SK-N-MC (cell line): ENCODE data around the gene TMEM167A.

Experiments used
- DNase-seq: peaks from one replicate; pipeline ENCODE4 v3.0.0-alpha.2; 2011; ENCODE audit warnings: low read depth, low spot score
- H3K27ac ChIP-seq: fragments of 200-600 bp; sonication (generic); 2 replicates; pipeline ENCODE4 v1.5.1; 2016; ENCODE audit warnings: mixed run types
- H3K36me3 ChIP-seq: fragments of 200-600 bp; sonication (generic); 2 replicates; pipeline ENCODE4 v1.6.1; 2017; ENCODE audit warnings: antibody characterized with exemption, low read length, mixed read lengths; ENCODE audit not compliant: insufficient read depth
- H3K4me3 ChIP-seq: fragments of 200-600 bp; sonication (generic); 2 replicates; pipeline ENCODE4 v1.5.1; 2016
- H3K9ac ChIP-seq: fragments of 200-600 bp; sonication (generic); 2 replicates; pipeline ENCODE4 v1.8.0; 2017; ENCODE audit warnings: mixed run types, mixed read lengths; ENCODE audit not compliant: insufficient read length
- H3K9me3 ChIP-seq: fragments of 200-600 bp; sonication (generic); 2 replicates; pipeline ENCODE4 v1.6.1; 2017; ENCODE audit warnings: low read depth, mild to moderate bottlenecking, antibody characterized with exemption, low read length, moderate library complexity, mixed read lengths
- EZH2 ChIP-seq: fragments of 200-600 bp; sonication (generic); IDR thresholded peaks from one replicate; pipeline ENCODE4 v1.6.1; 2017; ENCODE audit warnings: antibody characterized with exemption
- FOXP2 ChIP-seq: optimal IDR thresholded peaks from 2 replicates; pipeline ENCODE3; 2011; ENCODE audit warnings: mild to moderate bottlenecking, moderate library complexity; ENCODE audit not compliant: insufficient read depth; ENCODE audit errors: extremely low read length, control extremely low read depth
- POLR2AphosphoS5 ChIP-seq: IDR thresholded peaks from 2 replicates; pipeline ENCODE4 v1.6.1; 2012; ENCODE audit warnings: mild to moderate bottlenecking, low read depth, low read length, borderline replicate concordance

The TMEM167A gene

DNA sequence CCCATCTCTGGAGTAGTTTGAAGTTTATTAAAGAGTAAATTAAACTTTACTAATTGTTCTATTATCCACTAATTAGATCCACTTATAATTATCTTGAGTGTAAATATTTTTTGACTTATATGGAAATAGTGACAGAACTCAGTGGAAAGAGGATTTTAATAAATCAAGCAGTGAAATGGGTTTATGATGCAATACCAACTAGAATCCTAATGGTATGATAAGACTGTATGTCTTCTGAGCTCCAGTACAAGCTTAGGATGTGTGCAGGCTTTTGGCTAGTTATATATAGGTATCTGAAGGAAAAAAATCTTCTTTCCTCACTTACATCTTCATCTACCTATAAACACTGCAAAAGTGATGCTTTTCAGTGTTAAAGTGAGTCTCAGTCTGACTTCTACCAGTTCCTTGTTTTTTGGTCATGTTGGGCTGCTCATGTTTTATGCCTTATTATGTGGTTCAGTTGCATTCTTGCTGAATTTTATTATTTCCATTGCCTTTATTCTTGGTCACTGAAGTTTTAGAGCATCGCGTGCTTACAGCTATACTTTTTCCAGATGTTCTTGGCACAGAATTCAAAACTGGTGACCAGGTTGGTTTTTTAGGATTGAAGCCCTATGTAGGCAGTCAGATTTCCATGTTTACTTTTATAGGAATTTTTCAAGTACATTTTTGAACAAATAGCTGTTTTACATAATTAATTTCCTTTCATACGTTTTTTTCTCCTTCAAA lies 30.7 kb upstream of the TMEM167A start:
- H3K9ac ChIP-seq, result no peak overlapping the region
- TF ChIP-seq EZH2, result no peak
- no peak for TF ChIP-seq POLR2AphosphoS5
- no peak for TF ChIP-seq FOXP2
- H3K36me3 ChIP-seq, result peaks cover 6% of the 10 kb centered on the region
- peaks cover 5% of the 10 kb centered on the region; the same call in 1 of the 2 replicates for H3K9me3 ChIP-seq
- H3K27ac ChIP-seq, result peak overlapping the region; percentile 22; the same call in 1 of the 2 replicates
- DNase-seq, result no peak
- H3K4me3 ChIP-seq, result no peak overlapping the region

DNA sequence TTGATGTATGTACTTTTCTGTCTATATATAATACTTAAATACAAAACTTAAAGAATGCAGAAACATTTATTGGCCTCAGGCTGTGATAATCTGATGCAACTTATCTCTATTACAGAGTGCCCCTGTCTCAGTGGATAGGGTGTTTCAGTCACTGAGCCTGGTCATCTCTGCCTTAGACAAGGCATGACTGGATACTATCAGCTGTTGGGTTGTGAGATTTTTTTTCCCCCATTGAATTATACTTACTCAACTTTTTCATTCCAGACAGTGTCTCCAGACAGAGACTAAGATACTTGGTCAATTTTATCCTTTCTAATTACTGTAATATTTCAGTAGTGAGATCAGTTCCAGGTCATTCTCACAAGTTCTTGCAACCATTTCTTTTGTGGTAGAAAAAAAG lies 26.8 kb upstream of the TMEM167A start:
- H3K9me3 ChIP-seq, result no peaks in the 10 kb centered on the region
- DNase-seq, result no peak
- no peak overlapping the region for H3K4me3 ChIP-seq
- H3K9ac ChIP-seq, result no peak overlapping the region
- TF ChIP-seq EZH2, result no peak
- TF ChIP-seq FOXP2, result no peak
- no peak for TF ChIP-seq POLR2AphosphoS5
- H3K36me3 ChIP-seq, result no peaks in the 10 kb centered on the region; the same call in 1 of the 2 replicates
- no peak overlapping the region for H3K27ac ChIP-seq

DNA sequence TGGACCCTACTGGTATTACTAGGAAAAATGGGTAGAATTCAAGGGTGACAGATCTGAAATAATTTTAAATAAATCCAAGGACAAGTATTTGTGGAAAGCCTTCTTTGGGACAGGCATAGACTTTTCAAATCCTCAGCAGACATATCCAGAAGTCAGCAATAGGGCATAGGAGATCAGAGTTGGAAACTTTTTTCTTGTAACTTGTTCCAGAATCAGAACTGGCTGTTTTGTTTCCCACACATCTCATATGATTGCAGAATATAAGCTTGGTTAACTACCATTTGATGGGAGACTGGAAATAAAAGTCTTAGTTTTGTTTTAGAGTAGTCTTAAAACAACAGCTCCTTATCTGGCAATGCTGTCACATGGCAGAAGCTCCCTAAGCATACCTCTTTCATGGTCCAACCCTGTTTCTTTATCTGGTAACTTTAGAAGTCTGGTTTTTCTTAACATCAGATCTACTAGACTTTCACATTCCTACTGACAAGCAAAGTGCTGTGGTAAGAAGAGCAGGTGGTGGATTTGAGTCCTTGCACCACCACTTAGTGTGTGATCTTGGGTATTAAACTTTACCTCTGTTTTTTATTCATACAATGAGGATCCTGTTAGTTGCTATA lies 25.3 kb upstream of the TMEM167A start:
- Histone ChIP-seq H3K9ac (no peak overlapping the region), H3K36me3 (no peaks in the 10 kb centered on the region), H3K4me3 (no peak overlapping the region), H3K27ac (no peak overlapping the region), H3K9me3 (no peaks in the 10 kb centered on the region)
- no peak for DNase-seq
- no peak for TF ChIP-seq EZH2

DNA sequence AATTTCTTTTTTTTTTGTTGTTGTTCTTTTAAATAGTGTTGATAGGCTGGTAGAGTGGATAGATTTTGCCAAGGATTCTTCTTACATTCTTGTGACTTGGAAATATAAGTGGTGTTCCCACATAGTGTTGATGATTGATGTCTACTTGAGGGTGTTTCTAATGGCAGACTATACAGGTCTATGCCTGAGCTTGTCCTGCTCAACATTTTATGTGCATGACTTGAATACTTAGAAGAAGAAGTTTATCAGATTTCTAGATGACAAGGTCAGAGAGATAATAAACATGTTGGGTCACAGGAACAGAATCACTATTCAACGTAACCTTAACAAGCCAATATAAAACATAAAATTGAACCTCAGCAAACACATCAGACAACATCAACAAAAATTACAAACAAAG lies 24.3 kb upstream of the TMEM167A start:
- TF ChIP-seq EZH2 (no peak), FOXP2 (no peak), POLR2AphosphoS5 (no peak)
- Histone ChIP-seq H3K4me3 (no peak overlapping the region), H3K9me3 (no peaks in the 10 kb centered on the region), H3K36me3 (no peaks in the 10 kb centered on the region), H3K9ac (no peak overlapping the region), H3K27ac (no peak overlapping the region)
- no peak for DNase-seq

DNA sequence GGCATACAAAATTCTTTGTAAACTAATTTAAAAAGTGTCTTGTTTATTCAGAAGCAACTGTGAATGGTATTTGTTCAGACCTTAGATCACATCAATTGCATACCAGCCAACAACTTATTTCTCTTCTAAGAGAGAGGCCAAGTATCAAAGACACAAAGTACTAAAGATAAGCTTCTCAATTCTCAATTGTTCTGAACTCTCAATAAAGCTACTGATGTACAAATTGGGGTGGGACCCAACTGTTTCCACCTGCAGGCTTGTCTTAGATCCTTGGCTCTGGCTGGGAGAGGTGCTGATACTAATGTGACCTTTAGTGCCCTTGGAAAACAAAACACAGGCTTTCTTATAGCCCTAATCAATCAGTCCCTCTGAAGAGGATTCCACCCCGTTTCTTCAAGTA lies 22.3 kb upstream of the TMEM167A start:
- Histone ChIP-seq H3K36me3 (no peaks in the 10 kb centered on the region), H3K9me3 (no peaks in the 10 kb centered on the region), H3K27ac (no peak overlapping the region), H3K4me3 (no peak overlapping the region), H3K9ac (no peak overlapping the region)
- TF ChIP-seq FOXP2, result no peak
- TF ChIP-seq EZH2, result no peak
- no peak for TF ChIP-seq POLR2AphosphoS5
- no peak for DNase-seq

DNA sequence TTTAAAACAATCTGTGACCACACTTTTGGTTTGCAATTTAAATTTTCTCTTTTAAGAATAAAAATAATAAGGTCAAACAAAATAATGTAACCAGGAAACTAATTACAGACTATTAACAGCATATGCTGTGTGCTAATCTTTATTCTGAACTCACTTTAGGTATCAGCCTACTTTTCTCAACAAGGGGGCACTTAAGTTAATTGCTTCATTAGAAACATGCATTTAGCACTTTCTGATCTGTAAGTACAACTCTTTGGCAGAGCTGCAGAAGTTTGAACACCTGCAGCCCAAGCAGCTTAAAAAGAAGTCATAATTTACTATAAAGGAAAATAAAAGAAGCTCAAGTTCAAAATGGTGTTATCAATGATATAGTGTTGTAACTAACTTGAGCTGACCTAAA lies 21.8 kb upstream of the TMEM167A start:
- Histone ChIP-seq H3K9ac (no peak overlapping the region), H3K4me3 (no peak overlapping the region), H3K27ac (no peak overlapping the region), H3K36me3 (no peaks in the 10 kb centered on the region), H3K9me3 (no peaks in the 10 kb centered on the region)
- no peak for TF ChIP-seq FOXP2
- no peak for TF ChIP-seq EZH2
- no peak for TF ChIP-seq POLR2AphosphoS5
- no peak for DNase-seq

DNA sequence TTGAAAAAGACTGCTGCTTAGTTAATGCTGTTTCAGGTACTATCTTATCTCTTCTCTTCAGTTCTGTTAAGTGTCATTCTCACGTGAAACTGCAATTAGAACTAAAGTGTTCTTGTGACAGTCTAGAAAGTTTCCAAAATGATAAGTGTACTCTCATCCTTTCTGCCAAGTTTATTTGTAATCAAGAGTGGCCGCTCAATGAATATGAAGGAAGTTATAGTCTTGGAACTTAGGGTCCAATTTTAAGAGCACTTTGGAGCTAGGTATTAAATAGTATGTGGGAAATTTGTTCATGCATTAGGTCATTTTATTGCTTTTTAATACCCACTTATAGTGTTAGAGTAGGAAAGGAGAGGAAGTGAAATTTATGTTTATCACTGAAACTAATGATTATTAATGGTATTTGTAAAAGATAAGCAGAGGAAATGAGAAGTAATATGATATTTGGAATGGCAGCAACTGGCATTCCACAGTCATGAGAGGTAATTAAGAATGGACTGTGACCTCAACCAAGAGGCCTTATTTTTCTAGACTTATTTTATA lies 20.6 kb upstream of the TMEM167A start:
- H3K9me3 ChIP-seq, result no peaks in the 10 kb centered on the region
- H3K27ac ChIP-seq, result no peak overlapping the region
- no peak overlapping the region for H3K9ac ChIP-seq
- H3K4me3 ChIP-seq, result no peak overlapping the region
- no peak for DNase-seq
- H3K36me3 ChIP-seq, result no peaks in the 10 kb centered on the region
- TF ChIP-seq POLR2AphosphoS5, result peak; percentile 26; the same call in 1 of the 2 replicates
- TF ChIP-seq FOXP2, result no peak

DNA sequence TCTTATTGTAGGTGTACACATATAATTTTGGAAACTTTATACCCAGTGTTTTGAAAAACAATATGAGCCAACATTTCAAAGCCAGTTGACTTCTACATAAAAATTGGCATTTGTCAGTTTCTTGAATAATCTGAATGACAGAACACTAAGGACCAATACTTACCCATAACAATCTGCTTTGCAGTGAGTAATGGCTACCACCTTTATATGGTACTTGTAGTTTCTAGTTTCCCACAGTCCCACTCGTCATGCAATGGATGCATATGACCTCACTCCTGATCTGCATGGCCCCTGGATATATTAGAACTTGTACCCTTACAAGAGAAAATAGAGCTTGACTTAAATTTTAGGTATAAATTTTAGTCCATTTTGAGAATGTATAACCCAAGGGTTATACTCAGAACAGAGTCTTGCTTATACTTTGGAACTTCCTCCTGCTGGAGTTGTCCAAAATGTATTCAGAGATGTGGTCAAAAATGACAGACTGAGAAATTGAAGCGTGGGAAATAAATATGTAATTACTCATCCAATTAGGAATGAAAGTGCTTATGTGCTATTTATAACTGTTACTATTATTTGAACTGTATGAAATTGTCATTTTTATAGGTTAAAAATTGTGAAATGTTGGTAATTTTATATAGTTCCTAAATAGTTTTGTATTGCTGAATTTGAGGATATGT lies 19.6 kb upstream of the TMEM167A start:
- H3K9me3 ChIP-seq, result no peaks in the 10 kb centered on the region
- no peak overlapping the region for H3K4me3 ChIP-seq
- TF ChIP-seq EZH2 (no peak), POLR2AphosphoS5 (no peak), FOXP2 (no peak)
- no peaks in the 10 kb centered on the region for H3K36me3 ChIP-seq
- no peak for DNase-seq
- H3K9ac ChIP-seq, result no peak overlapping the region
- no peak overlapping the region for H3K27ac ChIP-seq
